Ectodermal cell (in vitro differentiated cells): Measurements from ENCODE around the gene ARID4A. TPM values are rescaled to one million over a fixed set of nuclear protein-coding genes. Genes with fewer than 3 reads are reported as not detected.
"Not testable (repeated sequence)": the region's sequence is repeated elsewhere in the genome, so short reads cannot be mapped to it uniquely, and the experiment has no call there.

Experiments
- H3K27ac ChIP-seq: 2 replicates; pipeline ENCODE4 v1.7.0; 2013; ENCODE audit warnings: mild to moderate bottlenecking, low read depth, low read length; ENCODE audit not compliant: insufficient read depth, poor library complexity, severe bottlenecking
- H3K27me3 ChIP-seq: 2 replicates; pipeline ENCODE4 v1.7.0; 2013; ENCODE audit warnings: mild to moderate bottlenecking, low read length; ENCODE audit not compliant: insufficient read depth, control insufficient read depth, poor library complexity, severe bottlenecking
- H3K36me3 ChIP-seq: one replicate; pipeline ENCODE4 v1.7.0; 2013; ENCODE audit warnings: low read length; ENCODE audit not compliant: control insufficient read depth, insufficient read depth
- H3K4me1 ChIP-seq: one replicate; pipeline ENCODE4 v1.7.0; 2013; ENCODE audit warnings: low read length; ENCODE audit not compliant: control insufficient read depth, insufficient read depth
- H3K4me3 ChIP-seq: 2 replicates; pipeline ENCODE4 v1.7.0; 2013; ENCODE audit warnings: low read depth, low read length, control low read depth; ENCODE audit not compliant: insufficient read depth
- H3K9me3 ChIP-seq: 2 replicates; pipeline ENCODE4 v1.7.0; 2013; ENCODE audit warnings: mild to moderate bottlenecking, low read length, moderate library complexity; ENCODE audit not compliant: control insufficient read depth
- WGBS, 2 experiments: methylation state at CpG; one replicate each; pipeline ENCODE4 v1.1.7; 2013; ENCODE audit warnings: missing lambda C conversion rate in 2 of 2; 5-methylcytosine and 5-hydroxymethylcytosine counted together
- polyA plus RNA-seq, 4 experiments: library from polyadenylated mRNA; stranded (reverse); fragments of 50-300 nt; gene quantifications; one replicate each; pipeline ENCODE4 v1.2.3, GENCODE V29; 2013

ARID4A gene
- 15.3 TPM for polyA plus RNA-seq (2013, experiment 1 of 4)
- polyA plus RNA-seq (2013, experiment 2 of 4) = 16.7 TPM
- 16.8 TPM for polyA plus RNA-seq (2013, experiment 3 of 4)
- 16.3 TPM for polyA plus RNA-seq (2013, experiment 4 of 4)

- peaks cover 26% of the 10 kb centered on the region for H3K36me3 ChIP-seq
- WGBS, 2 experiments = 0% methylated on average over 70 to 77 of the region's 79 CpGs
Measured at GRCh38 chr14:58298477-58299400, at the start of gene ARID4A. TSS of gene ARID4A (plus strand) at chr14:58298555. CDS start at chr14:58299855, 1,300 bp downstream.

GRCh38 chr14:58249611-58250010, 48.7 kb upstream of the ARID4A start:
- H3K4me1 ChIP-seq = peaks cover 4% of the 10 kb centered on the region
- H3K36me3 ChIP-seq = peaks cover 15% of the 10 kb centered on the region
- H3K27ac ChIP-seq = no peak overlapping the region
- H3K27me3 ChIP-seq = no peaks in the 10 kb centered on the region
- WGBS, 2 experiments = 94 to 95% methylated on average over 8 of the region's 8 CpGs
- H3K4me3 ChIP-seq = no peak overlapping the region
- no peaks in the 10 kb centered on the region for H3K9me3 ChIP-seq

More at GRCh38 chr14:58298477-58299400, at the start of gene ARID4A:
- H3K27ac ChIP-seq = peak within 1 kb of the TSS; percentile 99
- H3K27me3 ChIP-seq = no peaks in the 10 kb centered on the region
- peak within 1 kb of the TSS; percentile 83 for H3K4me3 ChIP-seq
- H3K9me3 ChIP-seq = no peaks in the 10 kb centered on the region
- H3K4me1 ChIP-seq = peaks cover 3% of the 10 kb centered on the region

GRCh38 chr14:58258156-58258555, 40.2 kb upstream of the ARID4A start:
- peaks cover 27% of the 10 kb centered on the region for H3K36me3 ChIP-seq
- WGBS, 2 experiments = 89 to 95% methylated on average over 3 to 4 of the region's 4 CpGs
- H3K27me3 ChIP-seq = no peaks in the 10 kb centered on the region
- H3K4me3 ChIP-seq = no peak overlapping the region
- H3K9me3 ChIP-seq = no peaks in the 10 kb centered on the region
- H3K4me1 ChIP-seq = no peaks in the 10 kb centered on the region
- H3K27ac ChIP-seq = no peak overlapping the region

GRCh38 chr14:58262005-58262404, 36.4 kb upstream of the ARID4A start:
- H3K4me1 ChIP-seq, H3K9me3 ChIP-seq, H3K4me3 ChIP-seq, H3K27ac ChIP-seq, H3K27me3 ChIP-seq: not testable (repeated sequence)
- H3K36me3 ChIP-seq = peaks cover 35% of the 10 kb centered on the region
- WGBS, 2 experiments = 94 to 95% methylated on average over 10 of the region's 10 CpGs

- H3K36me3 ChIP-seq = peaks cover 45% of the 10 kb centered on the region
- H3K9me3 ChIP-seq = no peaks in the 10 kb centered on the region
- H3K4me1 ChIP-seq = no peaks in the 10 kb centered on the region
- H3K27ac ChIP-seq = no peak overlapping the region
- H3K27me3 ChIP-seq = no peaks in the 10 kb centered on the region
- no peak overlapping the region for H3K4me3 ChIP-seq
Measured at GRCh38 chr14:58265401-58265800, 33.0 kb upstream of the ARID4A start.

- WGBS, 2 experiments = 100% methylated on average over 1 of the region's 2 CpGs; no CpG with 5 or more reads in 1 of the 2 experiments
- peaks cover 66% of the 10 kb centered on the region for H3K36me3 ChIP-seq
Measured at GRCh38 chr14:58270628-58271027, 27.7 kb upstream of the ARID4A start.

GRCh38 chr14:58272588-58273372, 25.6 kb upstream of the ARID4A start:
- 95 to 98% methylated on average over 3 of the region's 4 CpGs for WGBS, 2 experiments

More at GRCh38 chr14:58270628-58271027, 27.7 kb upstream of the ARID4A start:
- Histone ChIP-seq H3K27ac (no peak overlapping the region), H3K4me1 (no peaks in the 10 kb centered on the region), H3K9me3 (no peaks in the 10 kb centered on the region), H3K4me3 (no peak overlapping the region), H3K27me3 (no peaks in the 10 kb centered on the region)

GRCh38 chr14:58274881-58275280, 23.5 kb upstream of the ARID4A start:
- H3K9me3 ChIP-seq = no peaks in the 10 kb centered on the region
- peaks cover 44% of the 10 kb centered on the region for H3K36me3 ChIP-seq
- no peaks in the 10 kb centered on the region for H3K4me1 ChIP-seq
- no peaks in the 10 kb centered on the region for H3K27me3 ChIP-seq
- peak overlapping the region; percentile 16 for H3K27ac ChIP-seq
- H3K4me3 ChIP-seq = no peak overlapping the region

More at GRCh38 chr14:58272588-58273372, 25.6 kb upstream of the ARID4A start:
- H3K4me3 ChIP-seq = no peak overlapping the region
- no peak overlapping the region for H3K27ac ChIP-seq
- no peaks in the 10 kb centered on the region for H3K4me1 ChIP-seq
- H3K27me3 ChIP-seq = no peaks in the 10 kb centered on the region
- H3K9me3 ChIP-seq = no peaks in the 10 kb centered on the region
- peaks cover 55% of the 10 kb centered on the region for H3K36me3 ChIP-seq

- Histone ChIP-seq H3K9me3 (no peaks in the 10 kb centered on the region), H3K4me3 (no peak overlapping the region), H3K27ac (no peak overlapping the region), H3K36me3 (peaks cover 36% of the 10 kb centered on the region), H3K27me3 (no peaks in the 10 kb centered on the region), H3K4me1 (no peaks in the 10 kb centered on the region)
- WGBS, 2 experiments = 100% methylated on average over 2 of the region's 2 CpGs; no CpG with 5 or more reads in 1 of the 2 experiments
Measured at GRCh38 chr14:58275527-58276190, 22.7 kb upstream of the ARID4A start.
